Inferior parietal cortex (tissue), 1 donor: Measurements from ENCODE around the gene FAM228B.
"Not testable (repeated sequence)": the region's sequence is repeated elsewhere in the genome, so short reads cannot be mapped to it uniquely, and the experiment has no call there.

ENCODE experiments used
- DNase-seq: peaks from one replicate; pipeline ENCODE4 v3.0.0-alpha.2; 2016; ENCODE audit errors: extremely low spot score

The FAM228B gene

GRCh38 chr2:24159708-24160107 lies 36.4 kb downstream of the FAM228B start:
- no peak for DNase-seq

GRCh38 chr2:24160761-24161160 lies 37.5 kb downstream of the FAM228B start:
- DNase-seq = no peak

- no peak for DNase-seq
These were observed 39.2 kb downstream of the FAM228B start for GRCh38 chr2:24162494-24162893.

GRCh38 chr2:24163186-24163585 lies 39.9 kb downstream of the FAM228B start:
- DNase-seq = no peak

- no peak for DNase-seq
These were observed 40.3 kb downstream of the FAM228B start for GRCh38 chr2:24163601-24164000.

GRCh38 chr2:24164416-24164973 lies 41.2 kb downstream of the FAM228B start:
- DNase-seq = no peak

GRCh38 chr2:24169023-24169422 lies 45.8 kb downstream of the FAM228B start:
- no peak for DNase-seq

- no peak for DNase-seq
These were observed 51.6 kb downstream of the FAM228B start, which contains the start of gene FAM228A for GRCh38 chr2:24174851-24175277. TSS of gene FAM228A (plus strand) at chr2:24175053. CDS start at chr2:24175481, 428 bp downstream.

- no peak for DNase-seq
These were observed 52.4 kb downstream of the FAM228B start for GRCh38 chr2:24175631-24176187.

GRCh38 chr2:24176326-24176725 lies 53.1 kb downstream of the FAM228B start:
- no peak for DNase-seq

- no peak for DNase-seq
These were observed 56.4 kb downstream of the FAM228B start for GRCh38 chr2:24179683-24180082.

GRCh38 chr2:24181849-24182248 lies 58.6 kb downstream of the FAM228B start:
- DNase-seq = no peak

GRCh38 chr2:24182507-24182906 lies 59.2 kb downstream of the FAM228B start:
- DNase-seq = no peak

- no peak for DNase-seq
These were observed 60.2 kb downstream of the FAM228B start for GRCh38 chr2:24183366-24184069.

- DNase-seq = no peak
These were observed 66.3 kb downstream of the FAM228B start for GRCh38 chr2:24189551-24189950.

- no peak for DNase-seq
These were observed 67.2 kb downstream of the FAM228B start for GRCh38 chr2:24190503-24190902.

- DNase-seq = no peak
These were observed 67.9 kb downstream of the FAM228B start for GRCh38 chr2:24191156-24191555.

GRCh38 chr2:24191848-24192247 lies 68.6 kb downstream of the FAM228B start:
- no peak for DNase-seq

- not testable (repeated sequence) for DNase-seq
These were observed 73.9 kb downstream of the FAM228B start for GRCh38 chr2:24197213-24197612.

GRCh38 chr2:24199968-24200590 lies 76.8 kb downstream of the FAM228B start:
- no peak for DNase-seq

GRCh38 chr2:24200799-24201198 lies 77.5 kb downstream of the FAM228B start:
- no peak for DNase-seq

GRCh38 chr2:24203029-24203786 lies 79.9 kb downstream of the FAM228B start:
- no peak for DNase-seq
